GM15510 (cell line): ENCODE measurements around the gene PRDM16.

Experiments used
- POLR2A ChIP-seq: IDR thresholded peaks from 3 replicates; pipeline ENCODE4 v1.6.1; 2011; ENCODE audit warnings: borderline replicate concordance; ENCODE audit not compliant: insufficient read length; ENCODE audit errors: extremely low read depth

The PRDM16 gene

DNA sequence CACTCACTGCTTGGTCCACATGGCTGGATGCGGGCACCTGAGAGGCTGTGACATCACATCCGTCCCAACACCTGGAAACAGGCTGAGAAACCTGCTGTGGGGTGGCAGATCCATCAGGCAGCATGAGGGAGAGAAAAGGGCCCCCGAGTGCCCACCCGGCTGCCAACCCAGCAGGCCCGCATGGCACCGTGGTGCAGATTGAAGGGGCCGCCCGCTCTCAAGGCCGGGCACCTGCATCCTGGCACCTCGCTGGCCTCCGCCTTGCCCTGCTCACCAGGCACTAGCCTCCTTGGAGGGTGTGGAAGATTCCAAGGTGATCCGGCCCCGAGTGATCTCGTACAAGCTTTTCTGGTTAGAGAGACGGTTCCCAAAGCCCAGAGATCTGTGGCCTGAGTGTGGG, 110.5 kb downstream of the PRDM16 start:
- TF ChIP-seq POLR2A: no peak

DNA sequence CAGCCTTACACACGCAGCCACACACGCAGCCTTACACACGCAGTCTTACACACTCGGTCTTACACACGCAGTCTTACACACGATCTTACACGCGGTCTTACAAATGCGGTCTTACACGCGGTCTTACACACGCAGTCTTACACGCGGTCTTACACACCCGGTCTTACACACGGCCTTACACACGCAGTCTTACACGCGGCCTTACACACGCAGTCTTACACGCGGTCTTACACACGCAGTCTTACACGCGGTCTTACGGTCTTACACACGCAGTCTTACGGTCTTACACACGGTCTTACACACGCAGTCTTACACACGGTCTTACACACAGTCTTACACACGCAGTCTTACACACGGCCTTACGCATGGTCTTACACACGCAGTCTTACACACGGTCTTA, 111.9 kb downstream of the PRDM16 start:
- TF ChIP-seq POLR2A: no peak

DNA sequence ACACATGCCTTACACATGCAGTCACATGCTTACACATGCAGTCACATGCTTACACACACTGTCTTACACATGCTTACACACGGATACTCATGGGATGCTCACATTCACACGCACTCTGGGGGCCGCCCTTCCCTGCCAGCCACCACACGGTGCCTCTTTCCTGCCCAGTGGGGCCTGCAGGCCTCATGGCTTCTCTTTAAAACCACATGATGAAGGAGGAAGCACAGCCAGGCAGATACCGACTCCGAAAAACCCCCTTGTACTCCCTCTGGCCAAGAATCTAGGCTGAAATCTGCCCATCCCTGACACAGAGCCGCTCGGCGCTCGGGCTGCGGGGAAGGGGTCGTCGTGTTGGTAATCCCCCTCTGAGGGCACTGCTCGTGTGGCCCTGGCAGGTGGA, 113.0 kb downstream of the PRDM16 start:
- TF ChIP-seq POLR2A: no peak

DNA sequence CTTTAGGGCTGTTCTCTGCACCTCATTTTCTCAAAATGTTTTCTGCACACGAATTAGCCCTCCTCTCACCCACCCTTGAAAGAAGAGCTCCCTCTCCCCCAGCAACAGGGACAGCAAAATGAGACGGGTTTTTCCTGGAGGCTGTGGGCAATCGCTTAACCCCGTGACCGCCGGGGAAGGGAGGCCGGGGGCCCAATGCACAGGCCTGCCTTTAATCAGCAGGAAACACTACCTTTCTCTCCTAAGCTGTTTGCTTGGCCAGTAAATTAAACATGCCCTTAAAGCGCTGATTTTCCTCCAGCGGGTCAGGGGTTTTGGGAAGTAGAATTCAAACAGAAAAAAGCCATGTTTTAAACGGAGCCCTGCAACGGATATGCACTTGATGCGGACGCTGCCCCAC, 114.4 kb downstream of the PRDM16 start:
- no peak for TF ChIP-seq POLR2A

DNA sequence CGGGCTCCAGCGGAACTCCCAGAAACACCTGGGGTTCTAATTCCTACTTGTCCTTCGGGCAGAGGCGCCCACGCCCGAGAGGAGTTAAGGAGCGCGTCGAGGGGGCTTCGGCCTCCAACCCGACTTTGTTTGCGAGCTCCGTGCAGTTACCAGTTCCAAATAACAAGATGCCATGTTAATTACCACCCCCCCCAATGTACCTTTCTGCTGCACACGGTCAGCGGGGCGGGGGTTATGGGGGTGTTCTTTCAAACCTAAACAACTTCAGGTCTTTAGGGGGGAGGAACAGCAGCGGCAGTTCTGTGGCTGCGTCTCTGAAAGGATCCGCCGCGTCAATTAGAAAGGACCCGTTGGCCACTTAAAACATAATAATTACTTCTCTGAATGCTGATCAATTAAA, 114.8 kb downstream of the PRDM16 start:
- no peak for TF ChIP-seq POLR2A

DNA sequence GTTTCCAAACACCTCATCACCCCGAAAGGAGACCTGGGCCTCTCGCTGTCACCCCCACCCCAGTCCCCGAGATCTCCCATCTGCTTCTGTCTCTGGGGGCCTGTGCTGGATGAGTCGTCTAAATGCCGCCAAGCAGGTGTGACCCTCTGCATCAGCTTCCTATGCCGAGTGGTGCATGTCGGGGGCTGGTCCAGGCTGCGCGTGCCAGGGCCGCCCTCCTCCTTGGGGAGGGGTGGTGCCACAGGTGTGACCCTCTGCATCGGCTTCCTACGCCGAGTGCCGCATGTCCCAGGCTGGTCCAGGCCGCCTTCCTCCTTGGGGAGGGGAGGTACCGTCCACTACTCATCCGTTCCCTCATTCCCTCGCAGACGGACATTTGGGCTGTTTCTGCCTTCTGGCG, 115.7 kb downstream of the PRDM16 start:
- TF ChIP-seq POLR2A: no peak

GRCh38 chr1:3185896-3186525, 117.0 kb downstream of the PRDM16 start:
- TF ChIP-seq POLR2A: no peak

- TF ChIP-seq POLR2A: no peak
Observed at GRCh38 chr1:3186526-3186921, 117.5 kb downstream of the PRDM16 start.

DNA sequence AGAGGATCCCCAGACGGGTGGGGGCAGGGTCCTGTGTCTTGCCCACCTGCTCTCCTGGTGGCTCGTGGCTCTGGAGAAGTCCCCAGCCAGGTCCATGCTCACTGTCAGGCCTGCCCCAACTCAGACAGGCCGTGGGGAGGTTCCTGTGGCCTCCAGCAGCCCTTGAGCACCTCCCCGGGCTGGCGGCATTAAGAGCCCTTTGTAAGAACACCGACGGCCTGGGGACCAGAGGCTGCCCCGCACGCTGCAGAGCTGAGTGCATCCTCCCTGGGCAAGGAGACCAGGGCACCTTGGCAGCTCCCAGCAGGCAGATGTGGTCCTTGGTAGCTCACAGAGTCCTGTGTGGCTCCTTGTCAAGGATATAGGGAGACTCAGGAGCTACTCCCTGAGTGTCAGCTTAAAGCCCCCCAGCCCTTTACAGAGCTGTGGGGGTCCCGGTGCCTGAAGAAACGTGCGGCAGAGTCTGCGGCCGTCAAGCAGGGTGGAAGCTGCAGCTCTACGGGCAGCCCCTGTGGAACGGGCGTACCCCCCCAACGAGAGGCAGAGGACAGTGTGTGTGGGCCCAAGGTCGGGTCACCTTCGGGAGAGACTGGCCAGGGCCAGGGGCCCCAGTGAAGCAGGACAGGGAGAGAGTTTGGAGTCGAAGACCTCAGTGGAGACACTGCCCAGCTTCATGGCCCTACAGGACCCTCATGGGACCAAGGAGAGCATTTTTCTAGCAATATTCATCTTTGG, 118.6 kb downstream of the PRDM16 start:
- no peak for TF ChIP-seq POLR2A

- TF ChIP-seq POLR2A: no peak
Observed at GRCh38 chr1:3188150-3188971, 119.4 kb downstream of the PRDM16 start.

DNA sequence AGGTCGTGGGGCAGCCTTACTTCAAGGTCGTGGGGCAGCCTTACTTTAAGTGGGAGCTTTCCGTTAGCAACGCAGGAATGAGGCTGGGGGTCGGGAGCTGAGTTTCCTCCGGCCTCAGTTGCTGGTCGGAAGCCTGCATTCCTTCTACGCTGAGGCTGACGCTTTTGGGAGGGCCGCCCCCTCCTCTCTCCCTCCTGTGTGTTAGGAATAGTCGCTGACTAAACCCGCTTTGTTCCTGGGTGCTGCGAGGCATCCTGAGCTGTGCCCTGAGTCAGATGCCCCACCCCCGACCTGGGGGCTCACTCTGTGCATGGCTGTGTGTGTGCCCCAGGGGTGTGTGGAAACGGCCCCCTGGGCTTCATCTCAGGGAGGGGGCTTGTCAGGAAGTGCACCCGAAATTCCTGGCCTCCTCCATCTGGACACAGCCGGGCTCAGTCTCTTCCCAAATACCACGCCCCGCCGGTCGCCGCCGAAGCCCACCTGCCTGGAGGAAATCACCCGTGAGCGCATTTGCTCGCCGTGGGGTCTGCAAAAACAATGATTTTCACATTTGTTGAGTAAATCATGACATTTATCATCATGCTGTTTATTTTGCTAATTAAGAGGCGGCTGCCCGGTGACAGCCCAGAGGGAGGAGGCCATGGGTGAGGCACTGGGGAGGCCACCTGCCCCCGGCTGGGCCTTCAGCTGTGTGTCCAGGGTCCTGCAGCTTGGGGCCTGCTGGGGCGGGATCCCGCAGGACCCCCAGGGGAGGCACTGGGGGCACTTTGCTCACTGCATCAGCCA, 121.4 kb downstream of the PRDM16 start:
- no peak for TF ChIP-seq POLR2A

- TF ChIP-seq POLR2A: no peak
Observed at GRCh38 chr1:3192361-3192760, 123.4 kb downstream of the PRDM16 start.

DNA sequence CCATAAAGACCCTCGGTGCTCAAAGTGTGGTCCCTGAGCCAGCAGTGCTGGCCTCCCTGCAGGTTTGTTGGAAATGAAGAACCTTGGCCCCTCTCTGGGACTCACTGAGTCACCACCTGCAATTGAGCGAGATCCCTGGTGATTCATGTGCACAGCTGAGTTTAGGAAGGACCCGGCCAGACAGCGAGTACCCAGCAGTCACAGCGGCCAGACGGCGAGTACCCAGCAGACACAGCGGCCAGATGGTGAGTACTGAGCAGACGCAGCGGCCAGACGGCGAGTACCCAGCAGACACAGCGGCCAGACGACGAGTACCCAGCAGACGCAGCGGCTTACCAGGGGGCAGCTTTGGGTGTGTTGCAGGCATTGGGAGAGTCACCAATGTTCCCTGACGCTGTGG, 123.8 kb downstream of the PRDM16 start:
- no peak for TF ChIP-seq POLR2A

- no peak for TF ChIP-seq POLR2A
Observed at GRCh38 chr1:3193811-3194210, 124.8 kb downstream of the PRDM16 start.
